ENCODE measurements around the gene EXOSC5.
A peak's percentile ranks its signal among the peaks of the same experiment; 100 is the strongest.

Gene EXOSC5

GRCh38 chr19:41397086-41398049 is at the start of gene EXOSC5, which contains the start of gene BCKDHA:
Gene EXOSC5, minus strand, starts transcription at chr19:41397359. Its CDS starts 31 bp downstream, at chr19:41397328.
Gene BCKDHA, plus strand, starts transcription at chr19:41397818. Its CDS starts 10 bp downstream, at chr19:41397828.
- Histone ChIP-seq H3F3A (ENCODE audit: insufficient read depth) (0 out of 2 replicates have a peak, but pooled peaks cover 3% of the 10 kb centered on the region), H4K20me1 (ENCODE audit: low read depth, low read length) (no peaks in the 10 kb centered on the region), H3K27ac (ENCODE audit: low read depth, low read length) (peak within 1 kb of the TSS; percentile 71), H3K9ac (ENCODE audit: low read length) (peak within 1 kb of the TSS; percentile 82), H2AFZ (ENCODE audit: low read depth, low read length, severe bottlenecking) (peak within 1 kb of the TSS; percentile 77), H3K27me3 (ENCODE audit: low read length) (no peaks in the 10 kb centered on the region), H3K4me3 (ENCODE audit: insufficient read depth, low read length, poor library complexity, severe bottlenecking) (peak within 1 kb of the TSS; percentile 92), H3K36me3 (ENCODE audit: low read length) (no peaks in the 10 kb centered on the region), H3K9me3 (ENCODE audit: insufficient read depth, low read length) (no peaks in the 10 kb centered on the region), H3K9me2 (replicated peaks; ENCODE audit: insufficient read depth, low read length) (no peaks in the 10 kb centered on the region), H3K4me2 (ENCODE audit: low read depth, low read length, poor library complexity, severe bottlenecking) (peak within 1 kb of the TSS; percentile 87), H3K79me2 (ENCODE audit: insufficient read depth, low read length) (peaks cover 36% of the 10 kb centered on the region)
- TF ChIP-seq, protein P1, sequence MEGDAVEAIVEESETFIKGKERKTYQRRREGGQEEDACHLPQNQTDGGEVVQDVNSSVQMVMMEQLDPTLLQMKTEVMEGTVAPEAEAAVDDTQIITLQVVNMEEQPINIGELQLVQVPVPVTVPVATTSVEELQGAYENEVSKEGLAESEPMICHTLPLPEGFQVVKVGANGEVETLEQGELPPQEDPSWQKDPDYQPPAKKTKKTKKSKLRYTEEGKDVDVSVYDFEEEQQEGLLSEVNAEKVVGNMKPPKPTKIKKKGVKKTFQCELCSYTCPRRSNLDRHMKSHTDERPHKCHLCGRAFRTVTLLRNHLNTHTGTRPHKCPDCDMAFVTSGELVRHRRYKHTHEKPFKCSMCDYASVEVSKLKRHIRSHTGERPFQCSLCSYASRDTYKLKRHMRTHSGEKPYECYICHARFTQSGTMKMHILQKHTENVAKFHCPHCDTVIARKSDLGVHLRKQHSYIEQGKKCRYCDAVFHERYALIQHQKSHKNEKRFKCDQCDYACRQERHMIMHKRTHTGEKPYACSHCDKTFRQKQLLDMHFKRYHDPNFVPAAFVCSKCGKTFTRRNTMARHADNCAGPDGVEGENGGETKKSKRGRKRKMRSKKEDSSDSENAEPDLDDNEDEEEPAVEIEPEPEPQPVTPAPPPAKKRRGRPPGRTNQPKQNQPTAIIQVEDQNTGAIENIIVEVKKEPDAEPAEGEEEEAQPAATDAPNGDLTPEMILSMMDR (IDR thresholded peaks at IDR 0.05; ENCODE audit: insufficient read depth, low read length, poor library complexity, severe bottlenecking): no peak
- no peak for TF ChIP-seq EZH2phosphoT487 (conservative IDR thresholded peaks at IDR 0.05; ENCODE audit: low read length)

DNA sequence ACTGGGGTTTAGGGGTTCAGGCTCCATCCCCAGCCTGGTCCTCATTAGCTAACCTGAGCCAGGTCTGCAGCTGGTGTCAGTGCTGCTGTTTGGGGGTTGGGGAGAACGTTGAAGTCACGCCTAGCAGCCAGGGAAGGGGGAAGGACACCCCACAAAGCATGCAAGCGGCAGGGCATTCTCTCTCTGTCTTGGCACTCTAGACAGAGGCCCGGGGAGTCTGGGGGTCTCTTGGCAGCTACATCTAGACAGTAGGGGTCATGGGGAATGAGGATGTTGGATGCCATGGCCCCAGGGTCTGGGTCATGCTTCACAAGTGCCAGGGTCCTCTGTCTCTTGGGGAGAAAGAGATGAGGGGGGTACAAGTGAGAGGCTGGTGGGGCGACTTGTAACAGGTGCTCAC is 48.4 kb upstream of the EXOSC5 start:
- no peak overlapping the region for H3K4me3 ChIP-seq (ENCODE audit: insufficient read depth, low read length, poor library complexity, severe bottlenecking)
- H3K9me2 ChIP-seq (replicated peaks; ENCODE audit: insufficient read depth, low read length): no peaks in the 10 kb centered on the region
- H3K27me3 ChIP-seq (ENCODE audit: low read length): no peaks in the 10 kb centered on the region
- H3K4me2 ChIP-seq (ENCODE audit: low read depth, low read length, poor library complexity, severe bottlenecking): no peak overlapping the region
- H3F3A ChIP-seq (ENCODE audit: insufficient read depth): no peaks in the 10 kb centered on the region
- TF ChIP-seq, protein P1 (IDR thresholded peaks at IDR 0.05; ENCODE audit: insufficient read depth, low read length, poor library complexity, severe bottlenecking): no peak
- no peak for TF ChIP-seq EZH2phosphoT487 (conservative IDR thresholded peaks at IDR 0.05; ENCODE audit: low read length)
- no peaks in the 10 kb centered on the region for H3K9me3 ChIP-seq (ENCODE audit: insufficient read depth, low read length)
- no peak overlapping the region for H3K9ac ChIP-seq (ENCODE audit: low read length)
- no peak overlapping the region for H2AFZ ChIP-seq (ENCODE audit: low read depth, low read length, severe bottlenecking)
- no peaks in the 10 kb centered on the region for H3K36me3 ChIP-seq (ENCODE audit: low read length)
- H4K20me1 ChIP-seq (ENCODE audit: low read depth, low read length): no peaks in the 10 kb centered on the region
- no peak overlapping the region for H3K27ac ChIP-seq (ENCODE audit: low read depth, low read length)
- no peaks in the 10 kb centered on the region for H3K79me2 ChIP-seq (ENCODE audit: insufficient read depth, low read length)

DNA sequence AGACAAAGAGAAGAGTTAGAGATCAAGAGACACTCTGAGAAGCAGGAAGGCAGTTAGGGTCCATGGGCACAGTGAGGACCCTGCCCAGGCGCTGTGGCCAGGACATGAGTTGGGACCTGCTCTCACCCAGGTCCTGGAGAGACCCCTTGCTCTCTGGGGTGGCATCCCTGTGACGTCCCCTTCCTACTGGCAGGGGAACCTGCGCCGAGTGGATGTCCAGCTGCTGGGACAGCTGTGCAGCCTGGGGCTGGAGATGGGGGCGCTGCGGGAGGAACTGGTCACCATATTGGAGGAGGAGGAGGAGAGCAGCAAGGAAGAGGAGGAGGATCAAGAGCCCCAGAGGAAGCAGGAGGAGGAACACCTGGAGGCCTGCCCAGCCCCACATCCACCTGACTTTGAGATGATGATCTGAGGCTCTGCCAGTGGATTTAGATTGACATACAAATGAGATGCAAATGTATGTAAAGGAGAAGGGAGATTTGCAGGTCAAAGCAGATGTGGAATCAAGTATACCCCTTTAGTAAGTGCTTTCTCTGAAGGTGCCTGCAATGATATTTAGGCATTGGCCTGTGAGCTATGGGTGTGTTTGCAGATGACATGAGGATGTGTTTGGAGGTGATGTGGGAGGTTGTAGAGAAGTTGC is 46.8 kb upstream of the EXOSC5 start:
- Histone ChIP-seq H3K4me3 (ENCODE audit: insufficient read depth, low read length, poor library complexity, severe bottlenecking) (no peak overlapping the region), H3K27ac (ENCODE audit: low read depth, low read length) (no peak overlapping the region), H3F3A (ENCODE audit: insufficient read depth) (no peaks in the 10 kb centered on the region), H3K9me3 (ENCODE audit: insufficient read depth, low read length) (no peaks in the 10 kb centered on the region), H3K4me2 (ENCODE audit: low read depth, low read length, poor library complexity, severe bottlenecking) (no peak overlapping the region), H3K79me2 (ENCODE audit: insufficient read depth, low read length) (peaks cover 5% of the 10 kb centered on the region), H2AFZ (ENCODE audit: low read depth, low read length, severe bottlenecking) (no peak overlapping the region), H3K9me2 (replicated peaks; ENCODE audit: insufficient read depth, low read length) (no peaks in the 10 kb centered on the region), H4K20me1 (ENCODE audit: low read depth, low read length) (no peaks in the 10 kb centered on the region), H3K27me3 (ENCODE audit: low read length) (no peaks in the 10 kb centered on the region), H3K36me3 (ENCODE audit: low read length) (no peaks in the 10 kb centered on the region), H3K9ac (ENCODE audit: low read length) (no peak overlapping the region)
- TF ChIP-seq, protein P1 (IDR thresholded peaks at IDR 0.05; ENCODE audit: insufficient read depth, low read length, poor library complexity, severe bottlenecking): no peak
- no peak for TF ChIP-seq EZH2phosphoT487 (conservative IDR thresholded peaks at IDR 0.05; ENCODE audit: low read length)

Measured in SU-DHL-6 (cell line).